ENCODE data around the gene LDAH.
"Not testable (repeated sequence)": the region's sequence is repeated elsewhere in the genome, so short reads cannot be mapped to it uniquely, and the experiment has no call there.

LDAH gene

DNA sequence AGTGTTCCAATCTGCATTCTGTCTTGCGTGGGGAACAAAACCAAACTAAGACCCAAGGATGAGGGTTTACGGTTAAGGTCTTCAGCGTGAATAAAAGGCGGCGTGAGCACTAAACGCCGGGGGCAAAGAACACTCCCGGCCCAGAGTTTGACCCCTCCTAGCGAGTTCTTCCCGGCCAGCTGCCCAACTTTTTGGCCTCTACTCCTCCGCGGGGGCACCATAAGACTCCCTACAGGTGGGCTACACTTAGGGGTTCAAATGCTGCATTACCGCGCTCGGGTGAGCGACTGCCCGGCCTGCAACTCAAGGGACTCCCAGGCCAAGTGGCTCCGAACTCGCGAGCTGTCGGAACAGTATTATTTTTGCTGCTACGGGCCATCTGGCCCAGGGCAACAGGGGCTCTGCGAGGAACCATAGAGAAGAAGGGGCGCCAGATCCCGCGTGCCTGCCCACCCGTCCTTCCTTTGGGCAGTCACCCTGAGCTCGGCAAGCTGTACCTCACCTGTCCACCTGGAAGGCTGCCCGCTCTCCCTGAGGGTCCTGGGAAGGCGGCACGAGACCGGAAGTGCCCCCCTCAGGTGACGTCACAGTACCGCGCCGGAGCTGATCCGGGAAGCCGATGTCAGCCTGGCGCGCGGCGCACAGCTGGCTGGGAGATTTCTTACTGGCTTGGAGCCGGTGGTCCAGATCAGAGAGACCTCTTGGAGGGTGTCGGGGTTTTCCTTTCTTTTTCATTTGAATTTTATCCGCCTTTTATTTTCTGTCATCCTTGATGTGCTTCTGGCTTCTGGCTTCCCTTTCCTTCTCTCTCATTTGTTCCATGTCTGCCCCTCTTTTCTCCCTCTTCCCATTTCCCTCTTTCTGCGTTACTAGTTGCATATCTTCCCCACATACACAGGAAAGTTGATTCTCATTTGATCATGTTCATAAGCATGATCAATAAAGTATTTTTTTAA, at the start of gene LDAH:
Gene LDAH (minus strand): TSS at position 567 of the 956 bp plus-strand sequence. CDS start 21,638 bp downstream, outside the sequence.
- DNase-seq, result no peak

DNA sequence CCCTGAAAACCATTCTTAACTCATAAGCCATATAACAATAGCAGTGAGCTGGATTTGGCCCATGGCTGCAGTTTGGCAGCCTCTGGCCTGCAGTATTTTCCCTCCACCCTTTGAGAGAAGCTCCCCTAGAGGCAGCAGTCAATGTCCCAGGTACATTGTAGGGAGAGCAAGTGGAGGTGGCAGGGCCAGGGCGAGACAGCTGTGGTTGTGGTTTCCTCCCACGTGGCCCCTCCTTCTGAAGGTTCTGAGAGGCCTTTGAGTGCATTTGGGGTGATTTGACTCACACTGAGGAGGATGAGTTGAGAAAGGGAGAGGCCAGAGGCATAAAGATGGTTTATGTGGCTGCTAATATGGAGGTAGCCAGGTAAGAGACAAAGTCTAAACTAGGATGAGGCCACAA, 45.5 kb upstream of the LDAH start:
- no peak for DNase-seq

DNA sequence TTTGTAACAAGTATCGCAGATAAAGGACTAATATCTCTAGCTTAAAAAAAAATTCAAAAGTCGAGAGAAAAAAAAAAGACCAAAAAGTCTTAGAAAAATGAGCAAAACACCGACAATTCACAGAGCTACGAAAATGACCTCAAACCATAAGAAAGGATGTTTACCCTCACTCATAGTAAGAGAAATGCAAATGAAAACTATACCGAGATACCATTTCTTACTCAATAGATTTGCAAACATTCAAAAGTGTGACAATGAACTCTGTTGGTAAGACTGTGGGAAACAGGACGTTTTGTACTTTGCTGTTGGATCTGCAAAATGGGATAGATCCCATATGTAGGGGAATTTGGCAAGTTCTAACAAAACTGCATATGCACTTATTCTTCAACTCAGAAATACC, 39.9 kb upstream of the LDAH start:
- no peak for DNase-seq

DNA sequence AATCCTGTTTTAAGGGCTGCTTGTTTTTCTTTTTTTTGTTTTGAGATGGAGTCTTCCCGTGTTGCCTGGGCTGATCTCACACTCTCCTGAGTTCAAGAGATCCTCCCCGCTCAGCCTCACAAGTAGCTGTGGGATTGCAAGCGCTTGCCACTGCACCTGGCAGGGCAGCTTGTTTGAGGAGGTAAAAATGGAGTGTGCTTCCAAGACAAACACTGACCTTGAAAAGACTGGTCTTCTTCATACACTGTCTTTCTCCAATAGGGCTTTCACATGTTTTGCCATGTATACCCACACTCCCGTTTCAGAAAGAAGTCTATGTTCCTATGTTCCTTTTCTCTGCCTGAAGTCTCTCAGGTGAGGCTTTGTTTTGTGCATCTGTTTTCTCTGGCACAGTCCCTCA, 32.6 kb upstream of the LDAH start:
- no peak for DNase-seq

DNA sequence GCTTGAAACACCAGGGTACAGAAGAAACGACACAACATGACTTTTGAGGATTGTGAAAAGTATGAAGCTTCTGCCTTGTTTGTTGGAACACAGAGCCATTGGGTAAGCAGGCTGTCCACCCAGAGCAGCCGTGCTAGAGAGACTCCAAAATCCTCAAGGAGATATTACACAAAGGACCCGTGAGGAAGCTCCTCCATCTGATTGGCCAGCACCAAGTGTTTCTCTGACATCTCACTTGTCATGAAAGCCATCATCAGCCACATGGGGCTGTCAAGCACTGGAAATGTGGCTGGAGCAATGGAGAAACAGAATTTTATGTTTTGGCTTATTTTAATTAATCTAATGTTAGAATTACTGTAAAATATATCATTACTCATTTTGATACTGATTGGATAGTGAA, 29.8 kb upstream of the LDAH start:
- DNase-seq, result no peak

DNA sequence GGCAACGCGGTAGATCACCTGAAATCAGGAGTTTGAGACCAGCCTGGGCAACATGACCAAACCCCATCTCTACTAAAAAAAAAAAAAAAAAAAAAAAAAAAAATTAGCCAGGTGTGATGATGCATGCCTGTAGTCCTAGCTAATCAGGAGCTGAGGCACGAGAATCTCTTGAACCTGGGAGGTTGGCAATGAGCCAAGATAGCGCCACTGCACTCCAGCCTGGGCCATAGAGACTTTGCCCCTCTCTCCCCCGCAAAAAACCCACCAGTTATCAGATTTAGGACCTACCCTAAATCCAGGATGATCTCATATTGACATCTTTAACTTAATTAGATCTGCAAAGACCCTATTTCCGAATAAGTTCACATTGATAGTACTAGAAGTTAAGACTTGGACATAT, 29.2 kb upstream of the LDAH start:
- no peak for DNase-seq

DNA sequence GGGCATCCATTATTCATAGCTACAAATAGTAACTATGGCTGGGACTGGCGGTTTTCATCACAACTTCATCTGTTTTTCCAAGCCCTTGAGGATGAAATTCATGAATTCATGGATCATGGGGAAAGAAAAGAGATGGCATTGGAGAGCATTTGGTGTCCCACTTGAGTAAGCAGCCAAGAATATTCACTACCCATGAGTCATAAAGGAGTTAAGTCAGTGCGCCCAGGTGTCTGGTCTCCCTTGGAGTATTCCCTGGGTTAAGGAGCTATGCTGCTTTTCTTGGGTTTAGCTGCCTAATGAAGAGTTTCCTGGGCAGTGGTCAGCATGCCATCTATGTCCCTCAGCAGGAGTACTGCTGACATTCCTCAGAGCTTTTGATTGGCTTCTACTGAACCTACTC, 21.3 kb upstream of the LDAH start:
- no peak for DNase-seq

DNA sequence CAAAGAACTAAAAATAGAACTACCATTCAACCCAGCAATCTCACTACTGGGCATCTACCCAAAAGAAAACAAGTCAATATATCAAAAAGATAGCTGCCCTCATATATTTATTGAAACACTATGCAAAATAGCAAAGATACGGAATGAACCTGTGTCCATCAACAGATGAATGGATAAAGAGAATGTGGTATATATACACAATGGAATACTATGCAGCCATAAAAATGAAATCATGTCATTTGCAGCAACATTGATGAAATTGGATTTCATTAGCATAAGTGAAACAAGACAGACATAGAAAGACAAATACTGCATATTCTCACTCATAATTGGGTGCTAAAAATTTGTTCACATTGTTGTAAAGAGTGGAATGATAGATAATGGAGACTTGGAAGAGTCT, 16.2 kb upstream of the LDAH start:
- DNase-seq, result no peak

DNA sequence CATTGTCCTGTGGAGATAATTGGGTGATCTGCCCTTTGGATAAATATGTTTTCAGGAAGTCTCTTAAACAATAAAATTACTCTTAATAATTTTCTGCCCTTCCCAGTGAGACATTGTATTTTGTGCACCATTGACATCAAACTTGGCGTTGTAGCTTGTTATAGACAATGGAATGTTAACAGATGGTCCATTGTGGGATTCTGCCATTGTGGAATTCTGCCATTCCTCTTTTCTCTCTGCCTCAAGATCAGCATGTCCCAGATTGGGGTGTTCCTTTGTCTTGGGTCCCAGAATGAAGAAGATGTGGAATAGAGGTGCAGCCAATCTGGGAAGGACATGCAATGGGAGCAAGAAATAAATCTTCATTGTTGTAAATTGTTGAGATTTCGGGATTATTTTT, 15.1 kb upstream of the LDAH start:
- DNase-seq, result no peak

DNA sequence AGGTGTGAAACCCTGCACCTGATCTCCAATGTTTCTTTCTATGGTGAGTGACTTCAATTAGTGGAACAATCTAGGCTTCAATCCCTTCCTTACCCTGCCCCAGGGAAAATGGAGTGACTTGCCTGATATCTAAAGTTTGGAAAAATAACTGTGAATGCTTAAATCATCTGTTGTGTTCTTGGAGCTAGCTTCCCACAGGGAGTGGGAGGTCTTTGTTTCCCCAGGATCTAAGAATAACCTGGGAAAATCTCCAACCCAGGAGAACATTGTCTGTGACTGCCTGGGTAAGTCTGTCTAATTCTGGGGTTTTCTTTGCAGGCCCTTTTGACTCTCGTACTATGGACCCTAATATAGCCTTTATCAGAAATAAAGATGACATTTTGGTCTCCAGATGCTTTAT, 13.6 kb upstream of the LDAH start:
- DNase-seq, result no peak

DNA sequence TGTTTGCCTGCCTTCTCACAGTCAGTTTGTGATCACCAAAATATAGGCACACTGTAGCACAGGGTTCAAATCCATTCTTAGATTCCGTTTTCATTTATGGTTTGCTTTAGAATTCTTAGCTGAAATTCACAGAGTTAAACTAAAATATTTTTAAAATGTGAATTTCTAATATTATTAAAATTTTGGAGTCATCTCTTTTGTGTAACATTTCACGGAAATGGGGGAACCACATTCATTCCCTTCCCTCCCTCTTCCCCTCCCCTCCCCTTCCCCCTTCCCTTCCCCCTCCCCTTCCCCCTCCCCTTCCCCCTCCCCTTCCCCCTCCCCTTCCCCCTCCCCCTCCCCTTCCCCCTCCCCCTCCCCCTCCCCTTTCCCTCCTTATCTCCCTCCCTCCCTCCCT, 11.4 kb upstream of the LDAH start:
- no peak for DNase-seq

DNA sequence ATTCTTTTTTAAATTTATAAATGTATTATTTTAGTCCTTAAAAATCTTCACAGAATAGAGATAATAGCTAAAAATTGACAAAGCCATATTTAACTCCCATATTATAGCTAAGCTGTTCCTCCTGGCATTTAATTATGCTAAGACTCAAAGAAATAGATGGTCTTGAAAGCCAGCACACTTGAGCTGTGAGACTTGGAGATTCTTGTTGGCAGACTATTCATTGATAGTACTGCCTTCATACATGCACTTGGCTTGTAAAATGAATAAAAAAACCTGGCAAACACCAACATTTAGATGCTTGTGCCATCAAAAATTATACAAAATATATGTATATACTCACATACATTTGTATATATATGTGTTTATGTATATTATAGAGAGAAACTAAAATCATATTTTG, 9.7 kb upstream of the LDAH start:
- no peak for DNase-seq

DNA sequence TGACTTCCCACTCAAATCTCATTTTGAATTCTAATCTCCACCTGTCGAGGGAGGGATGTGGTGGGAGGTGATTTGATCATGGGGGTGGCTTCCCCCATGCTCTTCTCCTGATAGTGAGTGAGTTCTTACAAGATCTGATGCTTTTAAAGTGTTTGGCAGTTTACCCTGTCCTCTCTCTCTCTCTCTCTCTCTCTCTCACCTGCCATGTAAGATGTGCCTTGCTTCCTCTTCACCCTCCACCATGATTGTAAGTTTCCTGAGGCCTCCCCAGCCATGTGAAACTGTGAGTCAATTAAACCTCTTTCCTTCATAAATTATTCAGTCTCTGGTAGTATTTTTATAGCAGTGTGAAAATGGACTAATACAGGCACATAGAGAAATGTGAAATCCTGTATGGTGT, 7.0 kb upstream of the LDAH start:
- no peak for DNase-seq

DNA sequence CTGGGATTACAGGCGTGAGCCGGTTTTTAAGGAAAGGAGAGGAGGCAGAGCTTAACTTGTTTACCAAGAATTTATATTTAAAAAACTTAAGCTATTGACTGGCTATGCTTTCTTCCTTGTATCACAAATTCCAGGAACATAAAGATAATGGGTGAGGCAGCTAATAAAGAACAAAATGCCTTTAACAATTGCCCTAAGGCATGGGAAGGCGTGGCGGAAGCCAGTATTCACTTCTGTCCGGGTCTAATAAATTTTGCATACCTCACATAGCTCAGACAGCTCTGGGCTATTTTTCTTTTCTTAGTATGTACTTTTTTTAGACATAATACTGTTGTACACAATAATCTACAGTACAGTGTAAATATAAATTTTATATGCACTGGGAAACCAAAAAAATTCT, 1.0 kb upstream of the LDAH start:
- DNase-seq, result peak; percentile 64

DNA sequence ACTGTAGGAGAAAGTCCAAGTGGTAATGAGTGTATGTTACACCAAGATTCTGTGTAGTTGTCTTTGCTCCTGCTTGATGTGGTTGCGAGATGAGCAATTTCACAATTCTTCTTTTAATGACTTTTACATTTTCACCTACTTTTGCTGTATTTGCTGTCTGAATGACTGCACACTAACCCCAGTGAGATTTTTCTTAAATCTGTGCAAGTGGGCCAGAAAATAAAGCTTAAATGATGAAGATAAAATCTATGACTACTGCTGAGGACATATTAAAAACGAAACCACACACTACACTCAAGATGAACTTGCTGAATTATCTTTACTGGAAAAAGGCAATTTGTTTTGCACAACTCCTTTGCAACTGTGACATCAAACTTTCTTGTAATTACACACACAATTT, 4.1 kb downstream of the LDAH start:
- DNase-seq, result no peak

DNA sequence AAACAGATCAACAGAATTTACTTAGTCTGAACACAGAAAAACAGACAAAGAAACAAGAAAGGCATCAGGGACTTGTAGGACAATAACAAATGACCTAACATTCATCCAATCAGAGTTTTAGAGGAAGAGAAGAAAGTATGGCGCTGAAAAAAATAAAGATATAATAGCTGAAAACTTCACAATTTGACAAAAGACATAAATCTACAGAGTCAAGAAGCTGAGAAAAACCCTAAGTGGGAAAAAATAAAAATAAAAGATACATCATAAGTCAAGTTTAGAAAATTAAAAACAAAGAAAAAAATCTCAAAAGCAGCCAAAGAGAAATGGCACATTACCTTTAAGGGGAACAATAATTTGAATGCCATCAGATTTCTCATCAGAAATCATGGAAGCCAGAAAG, 7.7 kb downstream of the LDAH start:
- no peak for DNase-seq

DNA sequence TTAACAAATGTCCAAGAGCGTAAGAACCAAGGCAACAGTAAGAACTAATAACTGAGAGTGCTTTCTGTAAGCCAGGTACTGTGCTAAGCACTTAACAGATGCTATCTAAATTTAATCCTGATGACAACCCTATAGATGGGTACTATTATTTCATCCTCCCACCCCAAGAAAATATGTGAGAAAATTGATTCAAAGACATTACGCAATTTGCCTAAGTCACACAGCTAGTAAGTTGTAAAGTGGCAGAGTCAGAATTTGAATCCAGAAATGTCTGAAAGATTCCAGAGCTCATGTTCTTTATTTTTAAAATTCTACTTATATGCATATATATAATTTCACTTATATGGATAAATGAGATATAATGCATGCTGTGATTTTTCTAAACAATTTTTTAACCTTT, 10.1 kb downstream of the LDAH start:
- no peak for DNase-seq

DNA sequence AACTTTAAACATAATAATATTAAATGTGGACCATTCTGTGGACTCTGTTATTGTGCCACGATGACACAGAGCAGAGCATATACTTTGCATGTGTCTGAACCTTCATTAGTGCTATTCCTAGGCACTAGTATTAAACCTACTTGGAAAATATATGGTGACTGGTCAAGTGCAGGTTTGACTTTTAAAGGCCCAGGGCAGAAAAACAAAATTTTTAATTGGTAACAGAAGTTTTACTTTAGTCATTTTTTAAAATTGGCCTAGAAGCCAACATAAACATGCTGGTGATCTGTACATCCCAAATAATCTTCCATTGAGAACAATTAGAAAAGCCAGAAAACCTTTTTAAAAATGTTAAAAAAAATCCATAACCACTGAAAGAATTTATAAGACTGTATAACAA, 16.6 kb downstream of the LDAH start:
- no peak for DNase-seq

DNA sequence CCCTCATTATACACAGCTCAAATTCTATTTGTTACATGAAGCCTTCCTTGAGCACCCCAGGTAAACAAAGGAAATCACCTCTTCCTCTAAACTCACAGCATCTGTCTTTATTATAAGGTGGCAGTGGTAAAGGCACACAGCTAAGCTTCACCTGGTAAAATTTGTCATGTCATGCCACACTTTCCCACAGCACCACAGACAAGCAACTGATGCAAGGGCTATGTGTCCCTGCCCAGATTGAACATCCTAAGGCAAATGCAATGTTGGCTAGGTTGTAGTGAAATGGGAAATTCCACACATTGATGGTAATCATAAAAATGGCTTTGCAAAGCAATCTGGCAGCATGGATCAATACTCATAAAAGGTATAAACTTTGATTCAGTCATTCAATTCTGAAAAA, 18.9 kb downstream of the LDAH start:
- no peak for DNase-seq

DNA sequence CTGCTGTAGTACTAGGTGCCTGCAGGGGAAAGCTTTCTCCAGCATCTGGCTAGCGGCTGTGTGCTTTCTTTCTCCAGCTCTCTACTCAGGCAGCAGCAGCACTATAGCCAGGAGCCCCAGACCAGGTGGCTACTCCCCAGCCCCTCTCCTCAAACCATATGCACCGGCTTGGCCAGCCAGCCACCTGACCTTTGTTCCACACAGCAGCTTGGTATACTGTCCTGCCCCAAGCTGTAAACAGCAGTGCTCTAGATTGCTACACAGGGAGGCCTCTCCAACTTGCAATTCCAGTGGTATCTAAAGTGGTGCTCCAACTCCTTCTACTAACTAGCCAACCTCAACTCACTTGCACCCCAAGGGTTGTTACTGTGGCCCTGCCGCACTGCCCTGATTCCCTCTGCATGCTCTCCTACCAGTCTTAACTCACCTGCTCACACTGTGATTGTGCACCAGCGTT, 19.6 kb downstream of the LDAH start:
- DNase-seq, result no peak

DNA sequence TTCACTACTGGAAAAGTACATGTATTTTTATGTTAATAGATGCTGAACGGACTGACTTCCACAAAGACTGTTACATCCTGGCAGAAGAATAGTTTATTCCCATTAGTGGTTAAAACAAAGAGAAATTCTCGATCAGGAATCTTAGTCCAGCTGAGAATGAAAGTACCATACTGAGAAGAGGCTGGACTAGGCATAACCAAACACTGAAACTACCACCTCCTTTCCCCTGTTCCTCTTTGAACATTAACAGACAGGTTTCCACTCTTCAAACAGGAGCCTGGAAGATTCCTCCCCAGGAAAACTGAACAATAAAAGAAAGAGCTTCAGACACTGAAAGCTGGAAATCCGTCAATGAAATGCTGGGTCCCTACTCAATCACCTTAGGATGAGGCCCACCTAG, 25.8 kb downstream of the LDAH start:
- no peak for DNase-seq

DNA sequence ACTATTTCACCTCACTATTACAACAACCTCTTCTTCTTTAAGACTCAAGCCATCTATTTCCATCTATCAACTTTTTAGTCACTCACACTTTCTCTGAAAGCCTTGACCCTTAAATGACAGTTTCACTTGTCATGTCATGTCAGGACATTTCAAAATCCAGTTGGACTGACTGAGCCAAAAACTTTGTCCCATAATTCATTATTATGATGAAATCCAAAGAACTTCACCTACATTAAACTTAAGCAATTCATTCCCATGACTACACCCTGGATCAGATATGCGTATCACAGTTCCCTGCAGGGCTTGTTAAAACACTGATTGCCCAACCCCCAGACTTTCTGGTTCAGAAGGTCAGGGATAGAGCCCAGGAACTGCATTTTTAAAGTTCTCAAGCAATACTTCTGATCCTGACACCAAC, 26.5 kb downstream of the LDAH start:
- DNase-seq, result no peak

DNA sequence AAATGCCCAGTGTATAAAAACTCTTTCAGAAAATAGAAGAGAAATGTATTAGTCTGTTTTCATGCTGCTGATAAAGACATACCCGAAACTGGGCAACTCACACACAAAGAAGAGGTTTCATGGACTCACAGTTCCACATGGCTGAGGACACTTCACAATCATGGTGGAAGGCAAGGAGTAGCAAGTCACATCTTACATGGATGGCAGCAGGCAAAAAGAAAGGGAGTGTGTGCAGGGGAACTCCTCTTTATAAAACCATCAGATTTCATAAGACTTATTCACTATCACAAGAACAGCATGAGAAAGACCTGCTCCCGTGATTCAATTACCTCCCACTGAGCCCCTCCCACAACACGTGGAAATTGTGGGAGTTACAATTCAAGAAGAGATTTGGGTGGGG, 29.0 kb downstream of the LDAH start:
- DNase-seq, result not testable (repeated sequence)

DNA sequence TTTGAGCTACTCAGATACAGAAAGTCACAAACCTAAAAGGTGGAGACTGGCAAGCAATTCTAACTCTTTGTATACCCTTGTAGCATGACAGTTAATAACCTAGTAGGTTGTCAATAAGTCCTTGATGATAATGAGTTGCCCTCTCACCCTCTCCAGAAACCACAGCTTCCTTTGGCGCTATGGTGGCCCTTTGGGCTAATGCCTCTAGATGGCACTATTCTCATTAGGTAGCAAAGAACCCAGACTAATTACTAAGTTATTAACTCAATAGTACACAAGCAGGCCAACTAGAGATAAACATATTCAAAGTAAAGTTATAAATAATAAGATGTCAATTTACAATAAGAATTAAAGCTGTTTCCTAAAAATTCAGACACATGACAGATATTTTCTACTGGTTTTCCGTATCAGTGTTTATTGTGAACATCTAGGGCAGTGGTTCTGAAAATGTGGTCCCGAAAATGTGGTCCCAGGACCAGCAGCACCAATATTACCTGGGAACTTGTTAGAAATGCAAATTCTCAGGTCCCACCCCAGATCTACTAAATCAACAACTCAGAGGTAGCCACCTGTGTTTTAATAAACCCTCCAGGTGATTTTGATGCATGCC, 41.1 kb downstream of the LDAH start:
- DNase-seq, result no peak

DNA sequence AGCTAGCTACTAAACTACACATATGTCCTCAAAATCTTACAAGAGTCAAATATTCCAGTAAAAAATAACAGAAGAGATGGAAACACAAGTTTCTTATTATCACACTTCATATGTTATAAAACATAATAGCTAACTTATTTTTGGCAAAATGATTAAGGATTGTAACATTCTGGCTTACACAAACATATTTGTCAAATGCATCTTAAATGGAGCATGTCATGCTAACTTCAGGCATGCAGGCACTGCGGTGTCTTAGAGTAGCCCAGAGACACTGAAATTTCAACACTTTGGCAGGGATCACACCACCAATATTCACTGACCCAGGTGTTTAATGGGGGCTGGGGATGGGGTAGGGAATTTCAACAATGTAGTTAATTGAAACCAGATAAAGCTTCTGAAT, 51.6 kb downstream of the LDAH start:
- no peak for DNase-seq

Data from NCI-H1048 (cell line).